WTC11 (cell line): ENCODE data around the gene GATD1. TPM values are rescaled to one million over a fixed set of nuclear protein-coding genes. Genes with fewer than 3 reads are reported as not detected.

Source experiments
- ATAC-seq: fragments of 200-7000 bp; cut with Tn5 transposase; 2 replicates; pipeline ENCODE4 v1.10.0; 2021; ENCODE audit warnings: mild to moderate bottlenecking, moderate library complexity
- CTCF ChIA-PET: fragments of 300-600 bp; sonication (Branson Sonifier 250); formaldehyde crosslinking; loops from one replicate; lab custom pipeline; 2021; ENCODE audit warnings: antibody characterized with exemption; lab: Charles Lee
- POLR2A ChIA-PET: fragments of 350-600 bp; sonication (Branson Sonifier 250); formaldehyde crosslinking; loops from one replicate; lab custom pipeline; 2021; ENCODE audit warnings: antibody characterized with exemption; lab: Charles Lee
- DNase-seq: peaks from one replicate; pipeline ENCODE4 v3.0.0; 2021; ENCODE audit warnings: low spot score
- H3K27ac Mint-ChIP-seq: 2 replicates; pipeline ENCODE4 v1.8.0; 2021; ENCODE audit warnings: mixed read lengths
- H3K27me3 Mint-ChIP-seq: 2 replicates; pipeline ENCODE4 v1.8.0; 2021; ENCODE audit warnings: low read depth, mild to moderate bottlenecking, moderate library complexity, mixed read lengths
- H3K36me3 Mint-ChIP-seq: 2 replicates; pipeline ENCODE4 v1.8.0; 2021; ENCODE audit warnings: mixed read lengths
- H3K4me1 Mint-ChIP-seq: 2 replicates; pipeline ENCODE4 v1.8.0; 2022; ENCODE audit warnings: mixed read lengths
- H3K4me3 Mint-ChIP-seq: 2 replicates; pipeline ENCODE4 v1.8.0; 2021; ENCODE audit warnings: mild to moderate bottlenecking, moderate library complexity, mixed read lengths
- H3K9me3 Mint-ChIP-seq: 2 replicates; pipeline ENCODE4 v1.8.0; 2021; ENCODE audit warnings: mixed read lengths
- ARID4B ChIP-seq: sonication (generic); formaldehyde crosslinking; IDR thresholded peaks from 2 replicates; pipeline ENCODE4 v1.8.0; 2023; ENCODE audit warnings: missing genetic modification reagents, mild to moderate bottlenecking, borderline replicate concordance
- ATF1 ChIP-seq: sonication (generic); formaldehyde crosslinking; IDR thresholded peaks from 2 replicates; pipeline ENCODE4 v1.8.1; 2023; ENCODE audit warnings: mild to moderate bottlenecking, moderate library complexity, missing genetic modification reagents
- CREM ChIP-seq: sonication (generic); formaldehyde crosslinking; IDR thresholded peaks from 2 replicates; pipeline ENCODE4 v1.8.1; 2022; ENCODE audit warnings: mild to moderate bottlenecking, missing genetic modification reagents, moderate library complexity
- E2F5 ChIP-seq: sonication (generic); formaldehyde crosslinking; IDR thresholded peaks from 2 replicates; pipeline ENCODE4 v1.8.1; 2022; ENCODE audit warnings: mild to moderate bottlenecking, moderate library complexity, missing genetic modification reagents
- ETV6 ChIP-seq: sonication (generic); formaldehyde crosslinking; IDR thresholded peaks from 2 replicates; pipeline ENCODE4 v1.8.1; 2022; ENCODE audit warnings: mild to moderate bottlenecking, missing genetic modification reagents
- FOXK1 ChIP-seq: sonication (generic); formaldehyde crosslinking; IDR thresholded peaks from 2 replicates; pipeline ENCODE4 v1.8.0; 2022; ENCODE audit warnings: mild to moderate bottlenecking, moderate library complexity, missing genetic modification reagents
- FOXP1 ChIP-seq: sonication (generic); formaldehyde crosslinking; IDR thresholded peaks from 2 replicates; pipeline ENCODE4 v1.8.0; 2022; ENCODE audit warnings: missing genetic modification reagents, mild to moderate bottlenecking, moderate library complexity, borderline replicate concordance
- FOXP4 ChIP-seq: sonication (generic); formaldehyde crosslinking; IDR thresholded peaks from 2 replicates; pipeline ENCODE4 v1.8.0; 2022; ENCODE audit warnings: mild to moderate bottlenecking, missing genetic modification reagents
- JAZF1 ChIP-seq: fragments of 250-450 bp; sonication (Bioruptor Pico); IDR thresholded peaks from 2 replicates; pipeline ENCODE4 v1.9.0; 2021; ENCODE audit warnings: moderate library complexity, mild to moderate bottlenecking, inconsistent platforms
- KAT7 ChIP-seq: sonication (generic); formaldehyde crosslinking; IDR thresholded peaks from 2 replicates; pipeline ENCODE4 v1.8.1; 2023; ENCODE audit warnings: missing genetic modification reagents, mild to moderate bottlenecking, borderline replicate concordance
- MAX ChIP-seq: sonication (generic); formaldehyde crosslinking; IDR thresholded peaks from 2 replicates; pipeline ENCODE4 v1.8.0; 2022; ENCODE audit warnings: mild to moderate bottlenecking, missing genetic modification reagents
- MYBL2 ChIP-seq: sonication (generic); formaldehyde crosslinking; IDR thresholded peaks from 2 replicates; pipeline ENCODE4 v1.8.1; 2023; ENCODE audit warnings: mild to moderate bottlenecking, moderate library complexity, missing genetic modification reagents
- NFYB ChIP-seq: sonication (generic); formaldehyde crosslinking; conservative IDR thresholded peaks from 2 replicates; pipeline ENCODE4 v1.8.0; 2022; ENCODE audit warnings: low read depth, missing genetic modification reagents
- NR3C1 ChIP-seq: sonication (generic); formaldehyde crosslinking; conservative IDR thresholded peaks from 2 replicates; pipeline ENCODE4 v1.8.1; 2023; ENCODE audit warnings: low read depth, mild to moderate bottlenecking, missing genetic modification reagents
- SP1 ChIP-seq: sonication (generic); formaldehyde crosslinking; conservative IDR thresholded peaks from 2 replicates; pipeline ENCODE4 v1.8.1; 2022; ENCODE audit warnings: missing genetic modification reagents
- TEAD1 ChIP-seq: sonication (generic); formaldehyde crosslinking; IDR thresholded peaks from 2 replicates; pipeline ENCODE4 v1.8.0; 2022; ENCODE audit warnings: mild to moderate bottlenecking, missing genetic modification reagents
- USF1 ChIP-seq: sonication (generic); formaldehyde crosslinking; IDR thresholded peaks from 2 replicates; pipeline ENCODE4 v1.8.0; 2022; ENCODE audit warnings: mild to moderate bottlenecking, missing genetic modification reagents
- ZNF263 ChIP-seq: sonication (generic); formaldehyde crosslinking; IDR thresholded peaks from 2 replicates; pipeline ENCODE4 v1.8.1; 2022; ENCODE audit warnings: low read depth, mild to moderate bottlenecking, moderate library complexity, missing genetic modification reagents
- ZNF317 ChIP-seq: sonication (generic); formaldehyde crosslinking; IDR thresholded peaks from 2 replicates; pipeline ENCODE4 v1.8.1; 2023; ENCODE audit warnings: low read depth, mild to moderate bottlenecking, moderate library complexity, missing genetic modification reagents, borderline replicate concordance
- ZNF396 ChIP-seq: fragments of 250-450 bp; sonication (Bioruptor Pico); IDR thresholded peaks from 2 replicates; pipeline ENCODE4 v1.8.0; 2021; ENCODE audit warnings: mild to moderate bottlenecking, moderate library complexity, borderline replicate concordance
- ZNF416 ChIP-seq: fragments of 250-450 bp; sonication (Bioruptor Pico); IDR thresholded peaks from 2 replicates; pipeline ENCODE4 v1.9.0; 2021; ENCODE audit warnings: mild to moderate bottlenecking, inconsistent platforms
- ZNF423 ChIP-seq: fragments of 250-450 bp; sonication (Bioruptor Pico); IDR thresholded peaks from 2 replicates; pipeline ENCODE4 v2.1.2; 2022; ENCODE audit warnings: mild to moderate bottlenecking, moderate library complexity
- total RNA-seq: library from RNA; stranded (reverse); gene quantifications from 3 replicates; pipeline ENCODE4 v1.2.3, GENCODE V29; 2021

Gene GATD1
- total RNA-seq, 1 experiment from 2014 or later = 87.6 TPM

GRCh38 chr11:819943-820649, 42.8 kb upstream of the GATD1 start:
- Mint-ChIP-seq H3K27ac (no peak overlapping the region), H3K4me1 (peaks cover 7% of the 10 kb centered on the region), H3K36me3 (no peaks in the 10 kb centered on the region), H3K4me3 (peak overlapping the region; percentile 72), H3K9me3 (no peaks in the 10 kb centered on the region), H3K27me3 (no peaks in the 10 kb centered on the region)
- ATAC-seq (peak; percentile 21), DNase-seq (peak; percentile 81)
- no peak for TF ChIP-seq NR3C1 (CRISPR knock-in tag)
- no peak for TF ChIP-seq ARID4B (CRISPR knock-in tag)
- TF ChIP-seq ZNF396 = no peak
- TF ChIP-seq TEAD1 (CRISPR knock-in tag) = no peak
- ChIA-PET CTCF (interaction anchor here (0.6 to 2.7 kb wide), 12 partner anchors 9 to 105 kb away, joined by 3 to 26 read pairs (median 4); partner anchors contain the start of genes AP2A2 and CRACR2B), POLR2A (interaction anchor here (1.1 to 3.4 kb wide), 5 partner anchors 9 to 30 kb away, joined by 3 to 38 read pairs (median 6); partner anchors contain the start of genes CEND1, CRACR2B and RPLP2)

GRCh38 chr11:819129-819931, 42.0 kb upstream of the GATD1 start:
- no peaks in the 10 kb centered on the region for H3K27me3 Mint-ChIP-seq
- ATAC-seq = peak; percentile 63
- TF ChIP-seq ETV6 (CRISPR knock-in tag) = peak; percentile 35; the same call in 1 of the 2 replicates
- peak; percentile 81; the same call in 1 of the 2 replicates for TF ChIP-seq ZNF423 (CRISPR knock-in tag)
- 0 out of 2 replicates have a peak, but pooled peaks have one; percentile 45 for TF ChIP-seq CREM (CRISPR knock-in tag)
- 0 out of 2 replicates have a peak, but pooled peaks have one; percentile 29 for TF ChIP-seq MYBL2 (CRISPR knock-in tag)
- TF ChIP-seq FOXP4 (CRISPR knock-in tag) = 0 out of 2 replicates have a peak, but pooled peaks have one; percentile 57
- TF ChIP-seq USF1 = no peak
- TF ChIP-seq ZNF416 = 0 out of 2 replicates have a peak, but pooled peaks have one; percentile 17
- no peak for TF ChIP-seq ATF1 (CRISPR knock-in tag)
- TF ChIP-seq ZNF317 (CRISPR knock-in tag) = 0 out of 2 replicates have a peak, but pooled peaks have one; percentile 53
- TF ChIP-seq ZNF263 (CRISPR knock-in tag) = no peak
- no peak for TF ChIP-seq JAZF1
- TF ChIP-seq FOXK1 (CRISPR knock-in tag) = peak; percentile 37; the same call in 1 of the 2 replicates
- TF ChIP-seq NFYB (CRISPR knock-in tag) = peak; percentile 77
- no peak for TF ChIP-seq MAX (CRISPR knock-in tag)
- TF ChIP-seq SP1 (CRISPR knock-in tag) = peak; percentile 87; the same call in 1 of the 2 replicates
- TF ChIP-seq FOXP1 (CRISPR knock-in tag) = peak; percentile 11; the same call in 1 of the 2 replicates
- TF ChIP-seq E2F5 (CRISPR knock-in tag) = 0 out of 2 replicates have a peak, but pooled peaks have one; percentile 44
- no peak for TF ChIP-seq KAT7 (CRISPR knock-in tag)

More at GRCh38 chr11:819129-819931, 42.0 kb upstream of the GATD1 start:
- DNase-seq = peak; percentile 93
- H3K36me3 Mint-ChIP-seq = no peaks in the 10 kb centered on the region
- H3K27ac Mint-ChIP-seq = no peak overlapping the region
- H3K9me3 Mint-ChIP-seq = no peaks in the 10 kb centered on the region
- POLR2A ChIA-PET = interaction anchor here (1.1 to 3.4 kb wide), 7 partner anchors 10 to 29 kb away, joined by 3 to 38 read pairs (median 6); partner anchors contain the start of genes CD151, CEND1, CRACR2B and RPLP2
- CTCF ChIA-PET = interaction anchor here (0.8 to 2.7 kb wide), 14 partner anchors 10 to 244 kb away, joined by 3 to 26 read pairs (median 4); partner anchors contain the start of genes AP2A2 and CRACR2B
- peak overlapping the region; percentile 72 for H3K4me3 Mint-ChIP-seq
- H3K4me1 Mint-ChIP-seq = peaks cover 5% of the 10 kb centered on the region
